Measurements from ENCODE around the gene SERPINB1. TPM values are rescaled to one million over a fixed set of nuclear protein-coding genes. Genes with fewer than 3 reads are reported as not detected.

The SERPINB1 gene
- total RNA-seq, 2 donors from 2014 or later = 26.6 to 27.3 TPM

GRCh38 chr6:2795956-2796355 lies 45.7 kb downstream of the SERPINB1 start:
- Histone ChIP-seq H3K4me1 (peaks cover 0 to 49% of the 10 kb centered on the region in 2 donors), H3K9me3 (no peaks in the 10 kb centered on the region), H3K4me3 (no peak overlapping the region), H3K27me3 (no peaks in the 10 kb centered on the region), H3K36me3 (no peaks in the 10 kb centered on the region), H3K27ac (no peak overlapping the region)
- TF ChIP-seq CTCF (IDR thresholded peaks at IDR 0.05) = no peak
- no peak for DNase-seq (ENCODE audit: low spot score)

GRCh38 chr6:2795162-2795561 lies 46.5 kb downstream of the SERPINB1 start:
- DNase-seq (ENCODE audit: low spot score) = no peak
- no peak overlapping the region for H3K27ac ChIP-seq
- H3K27me3 ChIP-seq = no peaks in the 10 kb centered on the region
- TF ChIP-seq CTCF (IDR thresholded peaks at IDR 0.05) = no peak
- peaks cover 0 to 49% of the 10 kb centered on the region in 2 donors for H3K4me1 ChIP-seq
- no peaks in the 10 kb centered on the region for H3K36me3 ChIP-seq
- no peak overlapping the region for H3K4me3 ChIP-seq
- H3K9me3 ChIP-seq = no peaks in the 10 kb centered on the region

- no peak for TF ChIP-seq CTCF (IDR thresholded peaks at IDR 0.05)
- H3K27ac ChIP-seq = no peak overlapping the region
- no peaks in the 10 kb centered on the region for H3K36me3 ChIP-seq
- H3K9me3 ChIP-seq = no peaks in the 10 kb centered on the region
- DNase-seq (ENCODE audit: low spot score) = no peak
- no peaks in the 10 kb centered on the region for H3K27me3 ChIP-seq
- no peak overlapping the region for H3K4me3 ChIP-seq
- peaks cover 0 to 40% of the 10 kb centered on the region in 2 donors for H3K4me1 ChIP-seq
These were observed 47.4 kb downstream of the SERPINB1 start for GRCh38 chr6:2794171-2794730.

- no peak for DNase-seq (ENCODE audit: low spot score)
- Histone ChIP-seq H3K27ac (peak overlapping the region in 1 of 2 donors; percentile 30), H3K9me3 (no peaks in the 10 kb centered on the region), H3K4me3 (no peak overlapping the region), H3K4me1 (peaks cover 0 to 38% of the 10 kb centered on the region in 2 donors), H3K27me3 (no peaks in the 10 kb centered on the region), H3K36me3 (no peaks in the 10 kb centered on the region)
- TF ChIP-seq CTCF (IDR thresholded peaks at IDR 0.05) = no peak
These were observed 48.0 kb downstream of the SERPINB1 start for GRCh38 chr6:2793534-2794151.

- H3K36me3 ChIP-seq = peaks cover 4% of the 10 kb centered on the region
- no peak for DNase-seq (ENCODE audit: low spot score)
- no peaks in the 10 kb centered on the region for H3K9me3 ChIP-seq
- H3K4me3 ChIP-seq = no peak overlapping the region
- peak overlapping the region in 1 of 2 donors; percentile 38 for H3K27ac ChIP-seq
- no peaks in the 10 kb centered on the region for H3K27me3 ChIP-seq
- H3K4me1 ChIP-seq = peaks cover 0 to 38% of the 10 kb centered on the region in 2 donors
- no peak for TF ChIP-seq CTCF (IDR thresholded peaks at IDR 0.05)
These were observed 49.1 kb downstream of the SERPINB1 start for GRCh38 chr6:2792330-2793110.
